Measurements from ENCODE around the gene DNAH3.

The DNAH3 gene

GRCh38 chr16:20903899-20904506, 246.6 kb downstream of the DNAH3 start:
- DNase-seq (ENCODE audit: low spot score): no peak

DNA sequence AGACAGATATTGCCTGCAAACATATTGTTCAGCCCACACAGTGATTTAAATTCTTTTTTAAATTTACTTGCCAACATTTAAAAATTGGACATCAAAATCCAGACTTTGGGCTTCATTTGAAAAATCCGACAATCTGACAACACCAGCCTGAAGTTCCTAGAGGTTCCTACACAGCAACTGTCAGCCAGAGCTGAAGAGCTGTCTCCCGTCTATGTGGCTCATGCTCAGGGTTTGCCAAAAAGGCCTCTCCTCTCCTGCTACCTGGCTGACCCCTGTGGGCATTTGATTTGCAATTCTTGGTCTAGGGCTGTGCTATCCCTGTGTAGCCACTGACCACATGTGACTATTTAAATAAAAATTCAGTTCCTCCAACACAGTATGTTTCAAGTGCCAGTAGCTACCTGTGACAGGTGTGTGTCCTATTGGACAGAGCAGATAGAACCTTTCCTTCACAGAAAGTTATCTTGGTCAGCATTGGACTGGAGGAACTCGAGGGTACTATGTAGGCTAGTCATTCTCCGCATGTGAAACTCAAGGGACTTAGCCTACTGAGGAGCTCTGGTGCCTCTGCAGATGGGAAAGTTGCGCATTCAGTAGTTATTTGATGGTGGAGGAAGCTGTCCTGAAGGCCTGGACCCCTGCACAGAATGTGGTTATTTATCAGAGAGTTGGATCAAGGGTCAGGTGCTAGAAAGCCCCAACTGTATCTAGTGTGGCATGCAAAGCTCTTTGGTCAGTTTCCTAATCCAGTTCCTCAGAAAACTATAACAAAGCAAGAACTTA, 247.3 kb downstream of the DNAH3 start:
- no peak for DNase-seq (ENCODE audit: low spot score)

GRCh38 chr16:20902426-20902825, 248.2 kb downstream of the DNAH3 start:
- DNase-seq (ENCODE audit: low spot score): no peak

DNA sequence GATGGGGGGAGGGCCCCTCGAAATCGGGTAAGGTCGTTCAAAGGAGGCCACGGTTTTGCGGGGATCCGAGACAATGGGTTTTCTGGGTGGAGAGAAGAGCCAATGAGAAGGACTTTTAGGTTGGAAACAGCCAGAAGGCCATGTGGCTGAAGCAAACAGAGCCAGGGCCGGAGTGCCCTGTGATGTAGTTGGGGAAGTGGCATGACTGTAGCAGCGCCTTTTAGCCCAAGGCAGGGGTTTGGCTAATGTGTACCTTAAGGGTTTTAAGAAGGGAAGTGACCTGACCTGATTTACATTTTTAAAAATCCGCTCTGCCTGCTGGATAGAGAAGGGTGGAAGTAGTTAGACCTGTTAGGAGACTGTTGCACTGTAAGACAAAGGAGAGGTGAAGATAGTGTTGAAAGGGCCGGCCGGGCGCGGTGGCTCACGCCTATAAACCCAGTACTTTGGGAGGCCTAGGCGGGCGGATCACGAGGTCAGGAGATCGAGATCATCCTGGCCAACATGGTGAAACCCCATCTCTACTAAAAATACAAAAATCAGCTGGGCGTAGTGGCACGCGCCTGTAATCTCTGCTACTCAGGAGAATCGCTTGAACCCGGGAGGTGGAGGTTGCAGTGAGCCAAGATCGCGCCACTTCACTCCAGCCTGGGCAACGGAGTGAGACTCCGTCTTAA, 249.1 kb downstream of the DNAH3 start:
- DNase-seq (ENCODE audit: low spot score): peak; percentile 59

DNA sequence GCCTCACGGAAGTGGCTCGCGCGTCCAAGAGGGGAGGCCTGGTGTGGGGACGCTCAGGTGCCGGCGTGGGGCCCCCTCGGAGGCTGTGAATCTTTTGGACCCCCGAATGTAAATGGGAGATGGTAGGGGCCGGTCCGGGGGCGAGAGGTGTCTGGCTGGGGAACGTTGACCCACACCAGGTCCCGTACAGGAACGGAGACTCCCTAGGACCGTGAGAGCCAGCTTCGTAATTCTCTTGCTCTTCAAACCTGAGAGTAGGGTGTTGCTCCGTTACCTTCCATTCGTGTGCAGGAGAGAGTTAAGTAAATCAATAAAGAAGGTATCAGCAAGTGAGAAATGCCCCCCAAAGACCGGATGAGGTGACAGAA, 249.6 kb downstream of the DNAH3 start:
- DNase-seq (ENCODE audit: low spot score): no peak

- DNase-seq (ENCODE audit: low spot score): peak; percentile 94
Observed at GRCh38 chr16:20900299-20901067, 250.2 kb downstream of the DNAH3 start, which contains the start of the genes DCUN1D3 and LYRM1. Gene DCUN1D3, minus strand, starts transcription at chr16:20900358. Its CDS starts 37,820 bp downstream, at chr16:20862538. Gene LYRM1, plus strand, starts transcription at chr16:20900771. Its CDS starts 14,785 bp downstream, at chr16:20915556.

DNA sequence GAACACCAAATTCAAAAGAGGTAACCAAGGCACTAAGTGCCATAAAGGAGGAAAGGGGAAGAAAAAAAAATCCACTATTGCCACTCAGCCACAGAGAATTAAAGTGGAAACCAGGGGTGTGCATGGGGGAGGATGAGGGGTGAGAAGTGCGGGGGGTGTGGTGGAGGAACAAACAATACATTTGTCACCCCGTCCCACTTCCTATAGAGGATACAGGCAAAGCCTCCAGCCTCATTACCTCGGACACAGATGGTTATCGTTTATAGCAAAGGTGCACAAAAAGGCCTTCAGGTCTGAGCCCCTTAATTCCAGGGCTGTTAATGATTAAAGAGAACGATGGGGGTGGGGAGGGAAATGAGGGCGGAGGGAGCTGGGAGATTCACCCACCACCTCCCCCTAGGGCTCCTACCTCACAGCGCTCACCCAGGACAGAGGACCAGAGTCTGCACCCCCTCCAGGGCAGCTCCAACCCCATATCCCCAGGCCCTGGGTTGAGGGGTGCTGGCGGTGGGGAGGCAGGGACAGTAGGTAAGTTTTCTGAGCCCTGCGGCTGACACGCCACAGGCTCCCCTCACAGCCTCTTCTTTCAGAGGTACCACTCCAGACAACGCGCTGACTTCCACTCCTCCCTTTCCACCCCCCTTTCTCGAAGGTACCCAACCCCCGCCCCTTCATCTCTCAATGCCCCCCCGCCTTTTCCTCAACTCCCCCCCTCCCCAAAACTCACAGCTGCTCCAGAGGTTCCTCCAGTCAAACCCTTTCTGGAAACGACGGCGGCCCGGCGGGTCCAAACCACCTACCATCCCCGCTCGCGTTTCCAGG, 251.0 kb downstream of the DNAH3 start:
- DNase-seq (ENCODE audit: low spot score): peak; percentile 46

DNA sequence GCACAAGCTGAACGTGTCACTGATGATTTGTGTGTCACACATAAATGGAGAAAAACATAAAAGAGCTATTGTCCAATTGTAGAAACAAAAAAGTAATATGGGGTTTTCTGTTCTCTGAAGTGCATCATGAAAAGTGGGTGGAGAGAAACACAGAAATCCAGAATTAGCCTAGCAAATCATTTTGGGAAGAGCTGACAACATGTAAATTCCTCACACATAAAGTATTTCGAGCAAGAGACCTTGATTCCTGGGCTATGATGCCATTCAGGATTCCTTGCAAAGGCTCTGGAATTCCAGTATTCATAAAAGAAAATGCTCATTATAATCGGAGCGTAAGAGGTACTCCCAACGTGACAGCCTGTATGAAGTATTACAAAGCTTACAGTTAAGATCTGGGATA, 251.6 kb downstream of the DNAH3 start:
- DNase-seq (ENCODE audit: low spot score): no peak

DNA sequence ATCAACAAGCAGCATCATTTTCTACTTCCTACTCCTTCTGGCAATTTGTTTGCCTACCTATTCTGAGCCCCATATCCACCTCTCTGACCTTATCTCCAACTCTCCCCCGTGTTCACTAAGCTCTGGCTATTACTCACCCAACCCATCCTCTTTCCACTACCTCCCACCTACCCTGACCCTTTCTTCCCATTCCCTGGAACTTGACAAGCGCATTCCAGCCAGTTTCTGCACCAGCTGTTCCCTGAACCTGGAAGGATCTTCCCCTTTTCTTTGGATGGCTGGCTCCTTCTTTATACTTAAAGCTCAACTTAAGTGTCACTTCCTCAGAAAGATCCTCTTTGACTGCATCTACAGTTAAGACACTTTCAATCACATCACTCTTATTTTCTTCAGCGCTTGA, 252.7 kb downstream of the DNAH3 start:
- DNase-seq (ENCODE audit: low spot score): no peak

DNA sequence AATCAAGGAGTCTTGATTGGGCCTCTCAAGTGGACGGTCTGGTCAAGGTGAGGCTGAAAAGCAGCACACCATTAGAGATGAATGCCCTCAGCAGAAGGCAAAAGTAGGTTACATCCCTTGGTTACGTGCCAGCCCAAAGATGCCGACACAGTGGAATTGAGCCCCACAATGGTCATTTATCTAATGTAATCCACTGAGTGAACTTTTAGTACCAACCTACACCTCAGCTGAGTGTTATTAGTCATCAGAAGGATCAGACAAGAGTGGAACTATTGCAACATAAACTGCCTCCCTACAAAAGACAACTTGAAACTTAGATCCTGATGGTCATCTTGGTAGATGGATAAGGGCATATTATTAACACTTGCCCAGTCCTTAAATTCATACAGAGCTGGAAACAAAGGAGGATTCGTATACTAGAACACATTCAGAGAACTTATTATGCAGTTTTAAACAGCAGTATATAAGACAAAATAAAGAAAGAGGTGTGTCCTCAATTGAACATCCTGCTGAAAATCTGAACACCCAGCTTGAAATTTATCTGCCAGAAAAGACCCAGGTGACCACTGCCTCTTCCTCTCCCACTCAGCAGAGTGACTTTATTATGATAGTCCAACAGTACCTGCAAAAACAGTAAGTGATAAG, 253.3 kb downstream of the DNAH3 start:
- no peak for DNase-seq (ENCODE audit: low spot score)

- DNase-seq (ENCODE audit: low spot score): no peak
Observed at GRCh38 chr16:20894388-20894787, 256.3 kb downstream of the DNAH3 start.

DNA sequence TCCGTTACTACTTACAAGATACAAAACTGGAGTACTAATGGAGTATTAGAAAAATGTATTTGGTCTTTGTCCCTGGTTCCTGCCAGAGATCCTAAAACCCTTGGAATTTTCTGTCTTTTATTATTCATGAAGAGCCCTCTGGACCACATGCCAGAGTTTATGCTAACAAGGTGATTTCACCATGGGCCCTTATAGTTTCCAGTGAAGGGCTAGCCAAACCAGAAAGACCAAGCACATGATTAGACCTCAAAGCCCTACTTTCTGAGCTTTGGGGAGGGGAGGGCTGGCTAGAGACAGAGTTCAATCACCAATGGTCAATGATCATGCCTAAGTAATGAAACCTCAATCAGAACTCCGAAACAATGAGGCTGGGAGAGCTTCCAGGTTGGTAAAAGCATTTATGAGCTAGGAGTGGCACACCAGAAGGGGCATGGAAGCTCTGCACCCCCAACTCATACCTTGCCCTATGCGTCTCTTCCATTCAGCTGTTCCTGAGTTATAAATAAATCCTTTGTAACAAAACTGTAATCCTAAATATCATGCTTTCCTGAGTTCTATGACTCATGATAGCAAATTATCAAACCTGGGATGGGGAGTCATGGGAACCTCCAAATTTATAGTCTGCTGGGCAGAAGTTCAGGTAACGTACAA, 260.9 kb downstream of the DNAH3 start:
- no peak for DNase-seq (ENCODE audit: low spot score)

DNA sequence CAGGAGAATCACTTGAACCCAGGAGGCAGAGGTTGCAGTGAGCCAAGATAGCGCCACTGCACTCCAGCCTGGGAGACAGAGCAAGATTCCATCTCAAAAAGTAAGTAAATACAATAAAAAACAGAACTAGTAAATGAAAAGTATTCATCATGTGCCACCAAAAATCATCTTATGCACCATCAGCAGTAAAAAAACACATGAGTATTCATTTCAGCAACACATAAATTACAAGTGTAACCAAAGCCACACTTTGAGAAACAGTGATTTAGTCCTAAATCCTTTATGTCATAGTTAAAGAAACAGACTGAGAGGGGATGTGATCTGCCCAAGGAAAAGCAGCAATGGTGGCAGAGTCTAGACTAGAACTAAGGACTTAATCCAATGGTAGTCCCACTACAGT, 263.4 kb downstream of the DNAH3 start:
- no peak for DNase-seq (ENCODE audit: low spot score)

DNA sequence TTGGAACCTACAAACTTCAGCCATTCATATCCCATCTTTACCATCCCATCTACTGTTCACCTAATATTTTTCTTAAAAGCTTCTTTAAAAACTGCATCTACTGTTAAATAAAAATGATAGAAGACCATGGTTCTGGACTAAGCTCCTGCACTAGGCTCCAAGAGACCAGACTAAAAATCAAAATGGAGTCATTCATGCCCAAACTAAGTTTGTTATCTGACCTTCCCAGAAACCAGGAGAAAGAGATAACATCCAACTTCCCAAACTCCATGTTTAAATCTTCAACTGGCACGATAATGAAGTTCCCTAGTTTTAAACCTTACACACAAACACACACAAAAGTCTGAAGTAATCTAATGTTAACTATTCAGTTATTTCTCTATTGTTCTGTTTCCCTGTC, 264.3 kb downstream of the DNAH3 start:
- no peak for DNase-seq (ENCODE audit: low spot score)

DNA sequence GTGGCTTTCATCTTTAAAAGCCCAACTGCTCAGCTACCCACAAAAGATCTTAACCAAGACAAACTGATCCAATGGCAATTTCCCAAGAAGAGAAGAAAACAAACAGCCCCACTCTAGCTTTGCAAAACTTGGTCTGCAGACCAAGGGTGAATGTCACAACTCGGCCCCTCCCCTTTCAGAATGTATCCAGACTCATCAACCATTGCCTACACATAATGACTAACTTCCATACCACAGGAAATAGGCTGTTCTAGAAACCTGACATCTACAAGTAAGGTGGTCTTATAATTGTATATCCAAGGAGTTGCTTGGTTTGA, 266.4 kb downstream of the DNAH3 start:
- DNase-seq (ENCODE audit: low spot score): no peak

DNA sequence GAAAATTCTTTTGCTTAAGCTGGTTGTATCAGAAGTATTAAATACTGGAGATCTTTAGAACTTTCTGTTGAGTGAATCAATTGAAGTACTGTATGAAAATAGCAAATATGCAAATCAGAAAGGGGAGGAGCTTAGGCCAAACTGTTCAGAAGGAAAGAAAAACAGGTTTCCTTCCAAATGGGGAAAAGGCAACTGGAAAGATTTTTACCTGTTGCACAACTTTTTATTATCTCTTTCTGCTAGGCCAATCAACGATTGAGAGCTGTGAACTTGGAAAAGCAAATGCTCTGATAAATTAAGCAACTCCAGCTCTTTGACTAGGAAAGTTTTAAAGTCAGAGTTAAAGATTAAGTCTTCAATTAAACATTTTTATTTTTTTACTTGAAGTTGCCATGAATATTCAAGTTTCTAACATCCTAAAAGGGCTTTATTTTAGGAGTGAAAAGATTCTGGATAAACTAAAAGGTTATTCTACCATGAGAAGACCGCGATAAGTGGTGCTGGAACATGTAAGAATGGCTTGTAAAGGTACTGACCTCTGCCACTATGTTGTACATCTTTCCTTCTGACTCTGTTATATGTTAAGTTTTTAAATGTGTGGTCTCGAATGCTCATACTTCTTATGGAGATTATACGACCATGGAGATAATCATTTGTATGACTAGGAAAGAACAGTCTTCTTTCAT, 266.9 kb downstream of the DNAH3 start:
- DNase-seq (ENCODE audit: low spot score): no peak

Measured in NAMALWA (cell line).